ENCODE measurements around the gene LPCAT1. TPM values are rescaled to one million over a fixed set of nuclear protein-coding genes. Genes with fewer than 3 reads are reported as not detected.

The LPCAT1 gene
- total RNA-seq, 1 donor from 2014 or later: 41.9 TPM

GRCh38 chr5:1523480-1523792 is 324 bp downstream of the LPCAT1 start:
- Histone ChIP-seq H3K4me1 (ENCODE audit: insufficient read depth, low read length) (peaks cover 21% of the 10 kb centered on the region), H3K9ac (ENCODE audit: low read length) (peak overlapping the region; percentile 76), H4K20me1 (ENCODE audit: insufficient read depth, low read length) (peaks cover 46% of the 10 kb centered on the region), H3K9me3 (ENCODE audit: insufficient read depth, low read depth, low read length) (no peaks in the 10 kb centered on the region), H3K4me2 (ENCODE audit: low read length) (peak overlapping the region; percentile 96), H3K79me2 (ENCODE audit: insufficient read depth, low read length) (peaks cover 46% of the 10 kb centered on the region), H3K36me3 (ENCODE audit: insufficient read depth, low read length) (peaks cover 18% of the 10 kb centered on the region), H3K27ac (ENCODE audit: low read depth, low read length) (peak overlapping the region; percentile 63), H3K27me3 (ENCODE audit: insufficient read depth, low read length) (no peaks in the 10 kb centered on the region), H2AFZ (ENCODE audit: low read depth, low read length) (no peak overlapping the region), H3K4me3 (ENCODE audit: insufficient read depth, low read depth, low read length) (peak overlapping the region; percentile 70)
- FAIRE-seq (no peak), DNase-seq (ENCODE audit: low read depth) (no peak)
- Mint-ChIP-seq H3K4me3 (ENCODE audit: unreplicated experiment) (peak overlapping the region; percentile 68), H3K9me3 (ENCODE audit: unreplicated experiment) (no peaks in the 10 kb centered on the region), H3K36me3 (ENCODE audit: low read depth, unreplicated experiment) (peaks cover 3% of the 10 kb centered on the region), H3K27me3 (ENCODE audit: low read depth, unreplicated experiment) (peaks cover 13% of the 10 kb centered on the region), H3K27ac (ENCODE audit: unreplicated experiment) (no peak overlapping the region), H3K4me1 (ENCODE audit: low read depth, unreplicated experiment) (peaks cover 8% of the 10 kb centered on the region)
- TF ChIP-seq, protein P1, sequence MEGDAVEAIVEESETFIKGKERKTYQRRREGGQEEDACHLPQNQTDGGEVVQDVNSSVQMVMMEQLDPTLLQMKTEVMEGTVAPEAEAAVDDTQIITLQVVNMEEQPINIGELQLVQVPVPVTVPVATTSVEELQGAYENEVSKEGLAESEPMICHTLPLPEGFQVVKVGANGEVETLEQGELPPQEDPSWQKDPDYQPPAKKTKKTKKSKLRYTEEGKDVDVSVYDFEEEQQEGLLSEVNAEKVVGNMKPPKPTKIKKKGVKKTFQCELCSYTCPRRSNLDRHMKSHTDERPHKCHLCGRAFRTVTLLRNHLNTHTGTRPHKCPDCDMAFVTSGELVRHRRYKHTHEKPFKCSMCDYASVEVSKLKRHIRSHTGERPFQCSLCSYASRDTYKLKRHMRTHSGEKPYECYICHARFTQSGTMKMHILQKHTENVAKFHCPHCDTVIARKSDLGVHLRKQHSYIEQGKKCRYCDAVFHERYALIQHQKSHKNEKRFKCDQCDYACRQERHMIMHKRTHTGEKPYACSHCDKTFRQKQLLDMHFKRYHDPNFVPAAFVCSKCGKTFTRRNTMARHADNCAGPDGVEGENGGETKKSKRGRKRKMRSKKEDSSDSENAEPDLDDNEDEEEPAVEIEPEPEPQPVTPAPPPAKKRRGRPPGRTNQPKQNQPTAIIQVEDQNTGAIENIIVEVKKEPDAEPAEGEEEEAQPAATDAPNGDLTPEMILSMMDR (IDR thresholded peaks at IDR 0.05; ENCODE audit: insufficient read depth, low read depth, low read length): no peak
- no peak for TF ChIP-seq EZH2 (IDR thresholded peaks at IDR 0.05; ENCODE audit: insufficient read depth, low read length)

DNA sequence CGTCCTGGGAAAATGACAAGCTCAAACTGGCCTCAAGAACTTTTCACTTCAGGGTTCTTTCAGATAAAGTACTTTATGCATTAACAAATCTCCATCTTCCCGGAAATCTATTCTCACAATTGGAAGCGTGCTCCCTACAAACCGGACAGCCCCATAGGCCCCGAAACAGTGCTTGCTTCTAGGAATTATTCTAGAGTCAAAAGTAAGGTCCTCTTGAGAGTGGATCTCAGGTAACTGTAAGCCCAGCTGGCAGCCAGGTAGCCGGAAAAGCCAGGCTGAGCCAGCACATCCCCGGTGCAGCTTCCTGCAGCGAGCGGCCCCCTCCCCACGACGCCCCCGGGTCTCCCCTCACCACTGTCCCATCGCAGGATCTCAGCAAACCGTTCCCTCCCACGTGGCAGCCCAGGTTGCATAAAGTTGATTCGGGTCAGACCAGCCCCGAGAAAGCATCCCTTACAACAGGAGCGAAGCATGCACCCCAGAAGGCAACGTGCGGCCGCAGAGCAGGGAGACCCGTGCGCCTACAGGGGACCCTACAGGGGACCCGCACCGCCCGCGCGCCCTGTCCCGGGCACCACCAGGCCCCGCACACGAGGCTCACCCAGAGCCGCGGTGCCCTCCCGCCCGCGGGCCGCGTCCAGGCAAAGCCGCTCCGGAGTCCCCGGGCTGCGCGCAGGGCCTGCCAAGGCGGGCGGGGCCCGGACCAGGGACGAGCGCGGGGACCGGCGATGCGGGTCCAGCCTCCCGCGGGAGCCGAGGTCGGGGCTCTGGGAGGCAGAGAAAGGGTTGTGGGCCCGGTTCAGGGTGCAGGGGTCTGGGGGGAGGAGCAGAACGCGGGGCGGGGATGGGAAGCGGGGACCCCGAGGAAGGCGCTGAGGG is 920 bp downstream of the LPCAT1 start:
- Histone ChIP-seq H3K4me2 (ENCODE audit: low read length) (peak overlapping the region; percentile 96), H3K4me3 (ENCODE audit: insufficient read depth, low read depth, low read length) (peak overlapping the region; percentile 70), H3K79me2 (ENCODE audit: insufficient read depth, low read length) (peaks cover 49% of the 10 kb centered on the region), H3K9me3 (ENCODE audit: insufficient read depth, low read depth, low read length) (no peaks in the 10 kb centered on the region), H3K4me1 (ENCODE audit: insufficient read depth, low read length) (peaks cover 21% of the 10 kb centered on the region), H3K27me3 (ENCODE audit: insufficient read depth, low read length) (no peaks in the 10 kb centered on the region), H3K27ac (ENCODE audit: low read depth, low read length) (peak overlapping the region; percentile 48), H2AFZ (ENCODE audit: low read depth, low read length) (no peak overlapping the region), H4K20me1 (ENCODE audit: insufficient read depth, low read length) (peaks cover 52% of the 10 kb centered on the region), H3K36me3 (ENCODE audit: insufficient read depth, low read length) (peaks cover 18% of the 10 kb centered on the region), H3K9ac (ENCODE audit: low read length) (peak overlapping the region; percentile 76)
- TF ChIP-seq EZH2 (IDR thresholded peaks at IDR 0.05; ENCODE audit: insufficient read depth, low read length): no peak
- TF ChIP-seq, protein P1 (IDR thresholded peaks at IDR 0.05; ENCODE audit: insufficient read depth, low read depth, low read length): no peak
- no peak for DNase-seq (ENCODE audit: low read depth)
- peak overlapping the region; percentile 93 for H3K4me3 Mint-ChIP-seq (ENCODE audit: unreplicated experiment)
- H3K9me3 Mint-ChIP-seq (ENCODE audit: unreplicated experiment): no peaks in the 10 kb centered on the region
- H3K27ac Mint-ChIP-seq (ENCODE audit: unreplicated experiment): peak overlapping the region; percentile 62
- no peak for FAIRE-seq
- peaks cover 13% of the 10 kb centered on the region for H3K27me3 Mint-ChIP-seq (ENCODE audit: low read depth, unreplicated experiment)
- H3K4me1 Mint-ChIP-seq (ENCODE audit: low read depth, unreplicated experiment): peaks cover 8% of the 10 kb centered on the region
- peaks cover 5% of the 10 kb centered on the region for H3K36me3 Mint-ChIP-seq (ENCODE audit: low read depth, unreplicated experiment)
